PC-9 (cell line): ENCODE results near the gene FOXA3. TPM values are rescaled to one million over a fixed set of nuclear protein-coding genes. Genes with fewer than 3 reads are reported as not detected.

Source experiments
- BruUV-seq: library from RNA; stranded (reverse); fragments of 400-500 nt; replicated peaks from 2 replicates; lab custom pipeline; 2021; lab: Mats Ljungman, UMichigan
- CTCF ChIA-PET: fragments of 300-600 bp; sonication (Branson Sonifier 250); formaldehyde crosslinking; loops from one replicate; lab custom pipeline; 2022; ENCODE audit warnings: antibody characterized with exemption; lab: Charles Lee
- POLR2A ChIA-PET: fragments of 300-600 bp; sonication (Branson Sonifier 250); formaldehyde crosslinking; loops from one replicate; lab custom pipeline; 2022; ENCODE audit warnings: antibody characterized with exemption; ENCODE audit not compliant: unreplicated experiment; lab: Charles Lee
- DNase-seq, 2 experiments: peaks; one replicate each; pipeline versions ENCODE4 v3.0.0 to v3.0.0-alpha.2; 2015 to 2022; ENCODE audit warnings: mixed read lengths in 1 of 2
- H2AFZ ChIP-seq: fragments of 200-600 bp; sonication (generic); 2 replicates; pipeline ENCODE4 v1.8.1; 2017; ENCODE audit warnings: antibody characterized with exemption
- H3F3A ChIP-seq: fragments of 200-600 bp; sonication (generic); 2 replicates; pipeline ENCODE4 v1.8.1; 2017; ENCODE audit warnings: antibody characterized with exemption, mild to moderate bottlenecking, low read depth; ENCODE audit not compliant: insufficient read depth
- H3K27ac ChIP-seq: fragments of 200-600 bp; sonication (generic); 2 replicates; pipeline ENCODE4 v1.6.1; 2016; ENCODE audit warnings: mixed run types
- H3K27me3 ChIP-seq: fragments of 200-600 bp; sonication (generic); 2 replicates; pipeline ENCODE4 v1.6.1; 2016; ENCODE audit warnings: low read depth, mixed run types; ENCODE audit not compliant: insufficient read depth
- H3K36me3 ChIP-seq: fragments of 200-600 bp; sonication (generic); 2 replicates; pipeline ENCODE4 v1.6.1; 2016; ENCODE audit warnings: low read depth, mixed run types
- H3K4me1 ChIP-seq: fragments of 200-600 bp; sonication (generic); replicated peaks from 2 replicates; pipeline ENCODE4 v1.6.1; 2016; ENCODE audit warnings: mixed run types; ENCODE audit not compliant: insufficient read depth
- H3K4me2 ChIP-seq: fragments of 200-600 bp; sonication (generic); 2 replicates; pipeline ENCODE4 v1.6.1; 2017; ENCODE audit warnings: mixed run types
- H3K4me3 ChIP-seq: fragments of 200-600 bp; sonication (generic); 2 replicates; pipeline ENCODE4 v1.6.1; 2016; ENCODE audit warnings: mixed run types
- H3K79me2 ChIP-seq: fragments of 200-600 bp; sonication (generic); 2 replicates; pipeline ENCODE4 v1.6.1; 2017; ENCODE audit warnings: low read depth, mixed run types
- H3K9me2 ChIP-seq: fragments of 200-600 bp; sonication (generic); 2 replicates; pipeline ENCODE4 v1.8.1; 2017; ENCODE audit warnings: mild to moderate bottlenecking; ENCODE audit not compliant: insufficient read depth
- H3K9me3 ChIP-seq: fragments of 200-600 bp; sonication (generic); 2 replicates; pipeline ENCODE4 v1.8.1; 2016; ENCODE audit warnings: low read depth; ENCODE audit not compliant: insufficient read depth
- H4K20me1 ChIP-seq: fragments of 200-600 bp; sonication (generic); 2 replicates; pipeline ENCODE4 v1.8.1; 2017; ENCODE audit not compliant: insufficient read depth
- CTCF ChIP-seq: fragments of 200-600 bp; sonication (generic); conservative IDR thresholded peaks from 2 replicates; pipeline ENCODE4 v1.6.1; 2017; ENCODE audit warnings: mixed run types, antibody characterized with exemption, mild to moderate bottlenecking, moderate library complexity
- EZH2 ChIP-seq: fragments of 200-600 bp; sonication (generic); IDR thresholded peaks from 2 replicates; pipeline ENCODE4 v1.8.0; 2017; ENCODE audit warnings: antibody characterized with exemption, low read depth
- intact Hi-C: fragments of 100-400 bp; cut with micrococcal nuclease; formaldehyde crosslinking; loops from one replicate; pipeline ENCODE4 v1.10.0; 2022; ENCODE audit not compliant: unreplicated experiment
- total RNA-seq: library from RNA; stranded (reverse); gene quantifications from 2 replicates; pipeline ENCODE4 v1.2.3, GENCODE V29; 2021

FOXA3 gene
- total RNA-seq, 1 experiment from 2014 or later, result not detected

- no peaks in the 10 kb centered on the region for H3K9me3 ChIP-seq
- POLR2A ChIA-PET, result interaction anchor here (0.5 to 1.0 kb wide), 8 partner anchors 39 to 409 kb away, joined by 3 to 10 read pairs (median 4); partner anchors contain the start of genes CCDC61 and MYPOP
These were observed 739 bp upstream of the FOXA3 start for GRCh38 chr19:45863335-45863839.

GRCh38 chr19:45864629-45865082, 530 bp downstream of the FOXA3 start:
- POLR2A ChIA-PET, result interaction anchor here (0.5 to 0.6 kb wide), 2 partner anchors 63 to 269 kb away, joined by 3 to 4 read pairs; no protein-coding TSS in a partner anchor
- intact Hi-C loops, result loop anchor here (10.0 kb wide), 2 partner anchors 210 to 400 kb away; no protein-coding TSS in a partner anchor
- no peak overlapping the region for H3K4me2 ChIP-seq
- H3K9me3 ChIP-seq, result no peaks in the 10 kb centered on the region
- no peaks in the 10 kb centered on the region for H3K9me2 ChIP-seq
- no peak for DNase-seq
- peaks cover 18% of the 10 kb centered on the region; the same call in 1 of the 2 replicates for H3F3A ChIP-seq
- no peaks in the 10 kb centered on the region for H4K20me1 ChIP-seq
- peaks cover 47% of the 10 kb centered on the region for H3K27me3 ChIP-seq
- no TSS peak for BruUV-seq
- no peak for TF ChIP-seq CTCF
- TF ChIP-seq EZH2, result no peak
- CTCF ChIA-PET, result no interaction called here
- peaks cover 15% of the 10 kb centered on the region for H3K4me1 ChIP-seq
- H3K27ac ChIP-seq, result no peak overlapping the region
- no peak overlapping the region for H3K4me3 ChIP-seq
- H3K36me3 ChIP-seq, result peaks cover 5% of the 10 kb centered on the region; the same call in 1 of the 2 replicates
- peaks cover 30% of the 10 kb centered on the region for H3K79me2 ChIP-seq
- no peak overlapping the region for H2AFZ ChIP-seq

More at GRCh38 chr19:45863335-45863839, 739 bp upstream of the FOXA3 start:
- peaks cover 42% of the 10 kb centered on the region for H3K79me2 ChIP-seq
- peak overlapping the region; percentile 91 for H2AFZ ChIP-seq
- CTCF ChIA-PET, result interaction anchor here (0.7 to 1.5 kb wide), 5 partner anchors 19 to 214 kb away, joined by 3 to 6 read pairs (median 4); no protein-coding TSS in a partner anchor
- no peak for TF ChIP-seq CTCF
- peak; percentile 84; the same call in 1 of the 2 replicates for TF ChIP-seq EZH2
- BruUV-seq, result no TSS peak
- H4K20me1 ChIP-seq, result peaks cover 8% of the 10 kb centered on the region; the same call in 1 of the 2 replicates
- no peak overlapping the region for H3K27ac ChIP-seq
- no peaks in the 10 kb centered on the region for H3K9me2 ChIP-seq
- peaks cover 15% of the 10 kb centered on the region for H3K4me1 ChIP-seq
- DNase-seq, result no peak
- H3K4me3 ChIP-seq, result peak overlapping the region; percentile 67; the same call in 1 of the 2 replicates
- H3K4me2 ChIP-seq, result peak overlapping the region; percentile 75
- intact Hi-C loops, result loop anchor here (1.0 to 10.0 kb wide), 3 partner anchors 23 to 401 kb away; partner anchors contain the start of gene IRF2BP1
- H3K27me3 ChIP-seq, result peaks cover 47% of the 10 kb centered on the region
- peaks cover 14% of the 10 kb centered on the region; the same call in 1 of the 2 replicates for H3K36me3 ChIP-seq
- peaks cover 19% of the 10 kb centered on the region; the same call in 1 of the 2 replicates for H3F3A ChIP-seq

GRCh38 chr19:45865269-45865948, 1.3 kb downstream of the FOXA3 start:
- Histone ChIP-seq H3F3A (peaks cover 12% of the 10 kb centered on the region; the same call in 1 of the 2 replicates), H3K9me3 (no peaks in the 10 kb centered on the region), H3K36me3 (0 out of 2 replicates have a peak, but pooled peaks cover 4% of the 10 kb centered on the region), H3K9me2 (no peaks in the 10 kb centered on the region), H4K20me1 (no peaks in the 10 kb centered on the region), H3K79me2 (peaks cover 24% of the 10 kb centered on the region), H3K27ac (no peak overlapping the region), H3K4me3 (no peak overlapping the region), H3K4me2 (no peak overlapping the region), H3K4me1 (peaks cover 15% of the 10 kb centered on the region), H3K27me3 (peaks cover 47% of the 10 kb centered on the region), H2AFZ (no peak overlapping the region)
- BruUV-seq, result no TSS peak
- DNase-seq, result no peak
- CTCF ChIA-PET, result no interaction called here
- intact Hi-C loops, result loop anchor here (10.0 kb wide), 2 partner anchors 209 to 399 kb away; no protein-coding TSS in a partner anchor
- POLR2A ChIA-PET, result no interaction called here
- TF ChIP-seq CTCF (no peak), EZH2 (no peak)
